Muscle layer of duodenum (tissue), 2 donors: Measurements from ENCODE around the gene CTSZ.
"Not testable (repeated sequence)": the region's sequence is repeated elsewhere in the genome, so short reads cannot be mapped to it uniquely, and the experiment has no call there.

Experiments
- H3K27ac ChIP-seq: one replicate; pipeline ENCODE4 v1.7.0; 2013; ENCODE audit warnings: mild to moderate bottlenecking, low read length
- H3K27me3 ChIP-seq: one replicate; pipeline ENCODE4 v1.7.0; 2013; ENCODE audit warnings: low read depth, mild to moderate bottlenecking, control low read depth, low read length
- H3K36me3 ChIP-seq, 2 donors: one replicate each; pipeline ENCODE4 v1.7.0; 2013; ENCODE audit warnings: low read length in 2 of 2, control low read depth in 1 of 2, mild to moderate bottlenecking in 1 of 2; ENCODE audit not compliant: insufficient read depth in 2 of 2, control insufficient read depth in 1 of 2
- H3K4me1 ChIP-seq, 2 donors: one replicate each; pipeline ENCODE4 v1.7.0; 2013; ENCODE audit warnings: low read length in 2 of 2, mild to moderate bottlenecking in 2 of 2, control low read depth in 1 of 2, moderate library complexity in 1 of 2; ENCODE audit not compliant: insufficient read depth in 2 of 2, control insufficient read depth in 1 of 2
- H3K4me3 ChIP-seq, 2 donors: one replicate each; pipeline ENCODE4 v1.7.0; 2013; ENCODE audit warnings: low read length in 2 of 2, low read depth in 1 of 2, mild to moderate bottlenecking in 1 of 2
- H3K9me3 ChIP-seq, 2 donors: one replicate each; pipeline ENCODE4 v1.7.0; 2013; ENCODE audit warnings: low read length in 2 of 2, control low read depth in 1 of 2, mild to moderate bottlenecking in 1 of 2; ENCODE audit not compliant: control insufficient read depth in 1 of 2
- donor health status: healthy.

The CTSZ gene

DNA sequence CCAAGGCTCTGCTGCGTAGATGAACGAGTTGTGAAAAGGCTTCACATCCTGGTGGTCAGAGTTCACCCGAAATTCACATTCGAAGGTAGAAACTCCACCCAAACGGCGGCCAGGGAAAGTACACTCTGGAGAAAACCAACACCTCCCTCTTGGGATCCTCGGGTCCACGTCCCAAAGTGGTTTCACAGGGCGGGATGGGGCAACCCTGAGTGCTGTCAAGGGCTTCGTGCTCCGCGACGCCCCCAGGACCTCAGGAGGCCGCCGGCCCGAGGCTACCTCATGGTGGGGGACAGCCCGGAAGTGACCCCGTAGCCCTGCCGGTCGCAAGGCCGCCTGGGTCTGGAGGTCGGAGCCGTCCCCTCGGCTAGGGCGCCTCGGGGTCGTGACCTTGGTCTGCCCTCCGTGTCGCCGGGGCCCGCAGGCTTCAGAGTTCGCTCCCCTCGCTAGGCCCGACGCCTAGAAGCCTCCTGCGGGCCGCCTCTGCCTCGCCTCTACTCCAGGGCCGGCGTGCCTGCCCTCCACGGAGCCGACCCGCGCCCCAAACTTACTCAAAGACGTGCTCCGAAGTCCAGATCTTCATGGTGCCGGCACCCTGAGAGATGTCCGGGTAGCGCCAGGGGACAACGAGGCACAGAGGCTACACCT, 35.2 kb upstream of the CTSZ start, which contains the start of gene PRELID3B:
Gene PRELID3B (minus strand): TSS at position 636 of the 645 bp plus-strand sequence. CDS start 56 bp downstream, at position 580.
- Histone ChIP-seq H3K27me3 (no peaks in the 10 kb centered on the region), H3K9me3 (no peaks in the 10 kb centered on the region), H3K4me3 (peak within 1 kb of the TSS; percentile 80 to 81), H3K36me3 (peaks cover 8 to 11% of the 10 kb centered on the region in 2 donors), H3K4me1 (peaks cover 6 to 28% of the 10 kb centered on the region in 2 donors), H3K27ac (peak within 1 kb of the TSS; percentile 77)

- Histone ChIP-seq H3K4me1 (peaks cover 6 to 28% of the 10 kb centered on the region in 2 donors), H3K36me3 (peaks cover 14 to 19% of the 10 kb centered on the region in 2 donors), H3K27ac (peak overlapping the region; percentile 77), H3K4me3 (peak overlapping the region; percentile 80 to 81)
- H3K9me3 ChIP-seq, H3K27me3 ChIP-seq: not testable (repeated sequence)
These were observed 34.4 kb upstream of the CTSZ start for GRCh38 chr20:59041487-59041886.

GRCh38 chr20:59040667-59041066, 33.6 kb upstream of the CTSZ start:
- peaks cover 6 to 28% of the 10 kb centered on the region in 2 donors for H3K4me1 ChIP-seq
- no peaks in the 10 kb centered on the region for H3K27me3 ChIP-seq
- H3K4me3 ChIP-seq, result peak overlapping the region in 1 of 2 donors; percentile 28
- H3K9me3 ChIP-seq, result no peaks in the 10 kb centered on the region
- H3K36me3 ChIP-seq, result peaks cover 22 to 27% of the 10 kb centered on the region in 2 donors
- H3K27ac ChIP-seq, result peak overlapping the region; percentile 46

- no peaks in the 10 kb centered on the region for H3K9me3 ChIP-seq
- H3K27me3 ChIP-seq, result no peaks in the 10 kb centered on the region
- peaks cover 30 to 34% of the 10 kb centered on the region in 2 donors for H3K36me3 ChIP-seq
- H3K4me1 ChIP-seq, result peaks cover 6 to 28% of the 10 kb centered on the region in 2 donors
- no peak overlapping the region for H3K27ac ChIP-seq
- H3K4me3 ChIP-seq, result peak overlapping the region in 1 of 2 donors; percentile 9
These were observed 32.2 kb upstream of the CTSZ start for GRCh38 chr20:59039233-59039632.

DNA sequence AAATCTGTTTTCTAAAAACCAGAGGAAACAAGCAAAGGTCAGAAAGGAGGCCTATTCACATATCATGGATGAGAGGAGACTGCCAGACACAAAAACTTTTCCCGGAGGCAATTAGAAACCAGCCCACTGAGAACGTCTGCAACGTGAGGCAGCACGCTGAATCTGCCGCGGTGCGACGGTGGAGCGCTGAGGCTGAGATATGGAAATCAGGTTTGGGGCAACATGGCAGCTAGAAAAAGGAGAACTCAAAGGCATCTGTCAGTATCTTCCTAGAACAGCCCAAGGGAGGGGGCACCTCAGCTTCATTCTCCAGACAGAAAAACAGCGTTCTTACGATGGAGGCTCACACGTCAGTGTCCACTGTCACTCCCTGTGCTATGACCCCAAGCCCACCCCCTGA, 30.3 kb upstream of the CTSZ start:
- no peak overlapping the region for H3K4me3 ChIP-seq
- H3K27ac ChIP-seq, result no peak overlapping the region
- H3K9me3 ChIP-seq, result no peaks in the 10 kb centered on the region
- peaks cover 0 to 22% of the 10 kb centered on the region in 2 donors for H3K4me1 ChIP-seq
- H3K27me3 ChIP-seq, result no peaks in the 10 kb centered on the region
- peaks cover 30 to 34% of the 10 kb centered on the region in 2 donors for H3K36me3 ChIP-seq

DNA sequence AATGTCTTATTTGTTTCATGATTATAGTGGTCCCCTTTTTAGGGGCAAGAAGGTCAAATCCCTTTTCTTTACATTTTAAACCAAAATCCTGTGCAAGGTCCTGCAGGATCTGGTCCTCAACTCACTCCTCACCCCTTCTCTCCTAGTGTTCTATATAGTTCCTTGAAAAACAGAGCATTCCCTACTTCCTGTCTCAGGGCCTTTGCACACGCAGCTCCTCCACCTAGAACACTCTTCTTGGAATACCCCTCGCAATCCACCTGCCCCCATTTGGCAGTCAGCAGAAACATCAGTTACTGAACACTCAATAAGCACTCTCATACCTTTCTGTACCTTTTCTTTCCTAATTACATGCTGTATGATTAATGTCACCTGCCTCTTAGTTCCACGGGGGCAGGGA, 28.3 kb upstream of the CTSZ start:
- H3K27me3 ChIP-seq, result no peaks in the 10 kb centered on the region
- no peak overlapping the region for H3K27ac ChIP-seq
- H3K4me3 ChIP-seq, result no peak overlapping the region
- H3K36me3 ChIP-seq, result peaks cover 30 to 34% of the 10 kb centered on the region in 2 donors
- peaks cover 9 to 21% of the 10 kb centered on the region in 2 donors for H3K4me1 ChIP-seq
- no peaks in the 10 kb centered on the region for H3K9me3 ChIP-seq

DNA sequence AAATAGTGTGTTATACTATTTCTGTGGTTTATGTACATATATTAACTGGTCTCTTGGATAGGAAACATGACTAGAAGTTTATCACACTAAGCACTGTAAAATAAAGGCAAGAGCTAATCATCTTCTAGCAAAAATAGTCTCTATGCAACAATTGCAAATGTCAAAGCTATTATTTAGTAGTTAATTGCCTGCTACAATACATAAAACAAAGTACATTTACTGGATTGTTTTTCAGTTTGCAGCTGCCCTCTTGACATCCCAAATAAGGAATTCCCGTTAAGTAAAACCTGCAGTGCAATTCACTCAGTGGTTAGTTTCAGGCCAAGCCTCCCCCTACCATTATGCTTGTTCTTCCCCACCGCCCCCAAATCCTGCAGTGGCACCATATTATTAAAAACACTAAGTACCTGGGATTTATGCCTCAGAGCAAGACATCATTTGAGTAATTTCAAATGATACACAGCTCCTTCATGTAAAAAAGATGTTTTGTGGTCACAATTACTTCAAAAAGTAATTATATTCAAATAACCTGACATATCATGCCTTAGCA, 26.6 kb upstream of the CTSZ start:
- Histone ChIP-seq H3K4me1 (peaks cover 20 to 29% of the 10 kb centered on the region in 2 donors), H3K27ac (no peak overlapping the region), H3K4me3 (no peak overlapping the region), H3K9me3 (no peaks in the 10 kb centered on the region), H3K36me3 (peaks cover 40 to 49% of the 10 kb centered on the region in 2 donors), H3K27me3 (no peaks in the 10 kb centered on the region)

DNA sequence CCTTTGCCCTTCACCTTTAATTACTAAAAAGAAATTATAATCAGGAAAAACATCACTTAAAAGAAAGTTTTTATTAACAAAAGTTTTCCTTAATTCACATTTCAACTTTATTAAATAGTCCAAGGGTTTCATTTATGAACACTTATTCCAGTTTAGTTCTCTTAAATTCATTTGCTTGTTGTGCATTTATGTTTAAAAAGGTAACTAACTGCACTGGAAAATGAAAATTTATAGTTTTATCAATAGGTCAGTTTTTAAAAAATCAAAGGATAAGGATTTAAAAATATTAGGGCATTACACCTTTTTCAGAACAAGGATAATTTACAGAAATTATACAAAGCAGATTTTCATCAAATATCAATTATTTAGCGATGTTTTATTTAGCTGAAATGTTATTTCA, 26.0 kb upstream of the CTSZ start:
- Histone ChIP-seq H3K4me3 (peak overlapping the region; percentile 64 to 89), H3K36me3 (peaks cover 43 to 52% of the 10 kb centered on the region in 2 donors), H3K27me3 (no peaks in the 10 kb centered on the region), H3K9me3 (no peaks in the 10 kb centered on the region), H3K27ac (peak overlapping the region; percentile 85), H3K4me1 (peaks cover 23 to 35% of the 10 kb centered on the region in 2 donors)

GRCh38 chr20:59032713-59033059, 25.6 kb upstream of the CTSZ start:
- Histone ChIP-seq H3K27ac (peak overlapping the region; percentile 85), H3K36me3 (peaks cover 43 to 52% of the 10 kb centered on the region in 2 donors), H3K9me3 (no peaks in the 10 kb centered on the region), H3K27me3 (no peaks in the 10 kb centered on the region), H3K4me3 (peak overlapping the region; percentile 64 to 89), H3K4me1 (peaks cover 27 to 39% of the 10 kb centered on the region in 2 donors)

GRCh38 chr20:59032023-59032712, 25.1 kb upstream of the CTSZ start, which contains the start of gene ATP5F1E:
ATP5F1E (minus strand) TSS chr20:59032335; CDS start chr20:59032251, 84 bp downstream.
- peak within 1 kb of the TSS; percentile 85 for H3K27ac ChIP-seq
- H3K4me1 ChIP-seq, result peaks cover 31 to 44% of the 10 kb centered on the region in 2 donors
- peak within 1 kb of the TSS; percentile 85 to 89 for H3K4me3 ChIP-seq
- peaks cover 43 to 52% of the 10 kb centered on the region in 2 donors for H3K36me3 ChIP-seq
- no peaks in the 10 kb centered on the region for H3K27me3 ChIP-seq
- no peaks in the 10 kb centered on the region for H3K9me3 ChIP-seq

GRCh38 chr20:59031564-59032022, 24.5 kb upstream of the CTSZ start:
- Histone ChIP-seq H3K4me3 (peak overlapping the region; percentile 85 to 89), H3K27ac (peak overlapping the region; percentile 78), H3K27me3 (no peaks in the 10 kb centered on the region), H3K4me1 (peaks cover 31 to 50% of the 10 kb centered on the region in 2 donors), H3K36me3 (peaks cover 44 to 52% of the 10 kb centered on the region in 2 donors), H3K9me3 (no peaks in the 10 kb centered on the region)
